Activated CD8-positive, alpha-beta memory T cell treated with anti-CD3 and anti-CD28 coated beads, Interleukin-2, amount 10 ng/mL, durations not matched to agents 7 days and 5 days (primary cell): ENCODE data around the gene LRRC46. TPM values are rescaled to one million over a fixed set of nuclear protein-coding genes. Genes with fewer than 3 reads are reported as not detected.

ENCODE experiments used
- ATAC-seq: fragments of 150-1000 bp; cut with Tn5 transposase; one replicate; pipeline ENCODE4 v1.10.0; 2021; ENCODE audit warnings: moderate library complexity
- CTCF ChIA-PET: fragments of 350-600 bp; sonication (Branson Sonifier 250); formaldehyde crosslinking; loops from one replicate; lab custom pipeline; 2021; ENCODE audit warnings: antibody characterized with exemption; lab: Charles Lee
- DNase-seq: peaks from one replicate; pipeline ENCODE4 v3.0.0-alpha.2; 2020
- H3K27ac Mint-ChIP-seq: one replicate; pipeline ENCODE4 v1.8.0; 2021; ENCODE audit warnings: mild to moderate bottlenecking, mixed read lengths
- H3K27me3 Mint-ChIP-seq: one replicate; pipeline ENCODE4 v1.8.0; 2021; ENCODE audit warnings: mixed read lengths
- H3K36me3 Mint-ChIP-seq: one replicate; pipeline ENCODE4 v1.8.0; 2021; ENCODE audit warnings: mild to moderate bottlenecking, mixed read lengths
- H3K4me1 Mint-ChIP-seq: one replicate; pipeline ENCODE4 v1.8.0; 2021; ENCODE audit warnings: mixed read lengths
- H3K4me3 Mint-ChIP-seq: one replicate; pipeline ENCODE4 v1.8.0; 2021; ENCODE audit warnings: mild to moderate bottlenecking, moderate library complexity, mixed read lengths
- H3K9me3 Mint-ChIP-seq: one replicate; pipeline ENCODE4 v1.8.0; 2022; ENCODE audit warnings: low read depth, mixed read lengths
- total RNA-seq, 2 experiments: library from RNA; stranded (reverse); gene quantifications; one replicate each; pipeline ENCODE4 v1.2.3, GENCODE V29; 2021

Gene LRRC46
- total RNA-seq, 2 experiments from 2014 or later, result 0.14 to 0.44 TPM

GRCh38 chr17:47822785-47823184, 8.7 kb upstream of the LRRC46 start:
- no peaks in the 10 kb centered on the region for H3K27me3 Mint-ChIP-seq
- no peak for ATAC-seq
- peaks cover 32% of the 10 kb centered on the region for H3K36me3 Mint-ChIP-seq

GRCh38 chr17:47823519-47823918, 8.0 kb upstream of the LRRC46 start:
- no peak for DNase-seq
- H3K27me3 Mint-ChIP-seq, result no peaks in the 10 kb centered on the region
- no peak overlapping the region for H3K4me3 Mint-ChIP-seq
- H3K9me3 Mint-ChIP-seq, result no peaks in the 10 kb centered on the region
- ATAC-seq, result no peak
- peaks cover 31% of the 10 kb centered on the region for H3K4me1 Mint-ChIP-seq
- CTCF ChIA-PET, result interaction anchor here (2.9 kb wide), 1 partner anchor 7 kb away, joined by 17 read pairs; the partner anchor contains the start of genes LRRC46 and MRPL10
- H3K27ac Mint-ChIP-seq, result no peak overlapping the region
- H3K36me3 Mint-ChIP-seq, result peaks cover 36% of the 10 kb centered on the region

More at GRCh38 chr17:47822785-47823184, 8.7 kb upstream of the LRRC46 start:
- Mint-ChIP-seq H3K27ac (peak overlapping the region; percentile 83), H3K9me3 (no peaks in the 10 kb centered on the region), H3K4me1 (peaks cover 27% of the 10 kb centered on the region), H3K4me3 (no peak overlapping the region)
- DNase-seq, result no peak
- CTCF ChIA-PET, result interaction anchor here (1.4 to 2.9 kb wide), 5 partner anchors 8 to 68 kb away, joined by 5 to 17 read pairs (median 10); partner anchors contain the start of genes LRRC46, MRPL10 and SCRN2

GRCh38 chr17:47829870-47830269, 1.6 kb upstream of the LRRC46 start:
- DNase-seq, result peak; percentile 90
- H3K9me3 Mint-ChIP-seq, result no peaks in the 10 kb centered on the region
- no peaks in the 10 kb centered on the region for H3K27me3 Mint-ChIP-seq
- peak overlapping the region; percentile 97 for H3K27ac Mint-ChIP-seq
- H3K4me1 Mint-ChIP-seq, result peaks cover 47% of the 10 kb centered on the region
- CTCF ChIA-PET, result interaction anchor here (1.2 to 5.8 kb wide), 5 partner anchors 8 to 113 kb away, joined by 3 to 58 read pairs (median 7); partner anchors contain the start of genes OSBPL7 and SCRN2
- H3K4me3 Mint-ChIP-seq, result peak overlapping the region; percentile 97
- peak; percentile 75 for ATAC-seq
- H3K36me3 Mint-ChIP-seq, result peaks cover 34% of the 10 kb centered on the region

- peaks cover 51% of the 10 kb centered on the region for H3K4me1 Mint-ChIP-seq
- DNase-seq, result no peak
- H3K27me3 Mint-ChIP-seq, result no peaks in the 10 kb centered on the region
- H3K9me3 Mint-ChIP-seq, result no peaks in the 10 kb centered on the region
- peak overlapping the region; percentile 97 for H3K27ac Mint-ChIP-seq
- peaks cover 31% of the 10 kb centered on the region for H3K36me3 Mint-ChIP-seq
- no peak for ATAC-seq
- H3K4me3 Mint-ChIP-seq, result peak overlapping the region; percentile 97
- CTCF ChIA-PET, result interaction anchor here (0.6 to 5.8 kb wide), 13 partner anchors 8 to 196 kb away, joined by 3 to 58 read pairs (median 5); partner anchors contain the start of genes CDK5RAP3, OSBPL7, SCRN2 and SP2
These were observed 971 bp upstream of the LRRC46 start for GRCh38 chr17:47830396-47831002.

GRCh38 chr17:47831934-47832327, 461 bp downstream of the LRRC46 start:
- Mint-ChIP-seq H3K4me3 (peak overlapping the region; percentile 97), H3K27me3 (no peaks in the 10 kb centered on the region), H3K9me3 (no peaks in the 10 kb centered on the region), H3K4me1 (peaks cover 58% of the 10 kb centered on the region), H3K27ac (peak overlapping the region; percentile 97), H3K36me3 (peaks cover 21% of the 10 kb centered on the region)
- CTCF ChIA-PET, result interaction anchor here (1.0 to 5.8 kb wide), 10 partner anchors 10 to 195 kb away, joined by 3 to 58 read pairs (median 4); partner anchors contain the start of genes CDK5RAP3, OSBPL7, SCRN2 and TBX21
- DNase-seq, result no peak
- no peak for ATAC-seq

GRCh38 chr17:47834756-47835155, 3.3 kb downstream of the LRRC46 start:
- no peak overlapping the region for H3K4me3 Mint-ChIP-seq
- ATAC-seq (no peak), DNase-seq (no peak)
- H3K9me3 Mint-ChIP-seq, result no peaks in the 10 kb centered on the region
- peak overlapping the region; percentile 17 for H3K27ac Mint-ChIP-seq
- CTCF ChIA-PET, result interaction anchor here (0.8 to 1.3 kb wide), 4 partner anchors 8 to 184 kb away, joined by 3 read pairs; partner anchors contain the start of gene SP6
- peaks cover 6% of the 10 kb centered on the region for H3K36me3 Mint-ChIP-seq
- no peaks in the 10 kb centered on the region for H3K27me3 Mint-ChIP-seq
- H3K4me1 Mint-ChIP-seq, result peaks cover 47% of the 10 kb centered on the region

GRCh38 chr17:47836601-47837000, 5.1 kb downstream of the LRRC46 start:
- Mint-ChIP-seq H3K4me1 (peaks cover 50% of the 10 kb centered on the region), H3K27ac (no peak overlapping the region), H3K4me3 (no peak overlapping the region), H3K9me3 (no peaks in the 10 kb centered on the region), H3K36me3 (no peaks in the 10 kb centered on the region), H3K27me3 (no peaks in the 10 kb centered on the region)
- no peak for DNase-seq
- CTCF ChIA-PET, result interaction anchor here (1.5 to 3.4 kb wide), 3 partner anchors 15 to 113 kb away, joined by 4 to 20 read pairs (median 5); partner anchors contain the start of gene OSBPL7
- no peak for ATAC-seq

GRCh38 chr17:47837401-47838039, 6.0 kb downstream of the LRRC46 start:
- ATAC-seq, result no peak
- Mint-ChIP-seq H3K27ac (no peak overlapping the region), H3K4me3 (no peak overlapping the region), H3K4me1 (peaks cover 51% of the 10 kb centered on the region), H3K36me3 (no peaks in the 10 kb centered on the region), H3K9me3 (no peaks in the 10 kb centered on the region), H3K27me3 (no peaks in the 10 kb centered on the region)
- DNase-seq, result no peak
- CTCF ChIA-PET, result interaction anchor here (0.7 to 3.4 kb wide), 5 partner anchors 9 to 112 kb away, joined by 3 to 20 read pairs (median 4); partner anchors contain the start of gene OSBPL7

GRCh38 chr17:47838636-47839035, 7.2 kb downstream of the LRRC46 start:
- Mint-ChIP-seq H3K9me3 (no peaks in the 10 kb centered on the region), H3K27me3 (no peaks in the 10 kb centered on the region), H3K36me3 (no peaks in the 10 kb centered on the region), H3K4me3 (no peak overlapping the region), H3K4me1 (peaks cover 50% of the 10 kb centered on the region), H3K27ac (no peak overlapping the region)
- no peak for ATAC-seq
- no peak for DNase-seq
- CTCF ChIA-PET, result interaction anchor here (1.9 to 3.4 kb wide), 2 partner anchors 52 to 111 kb away, joined by 4 to 20 read pairs; no protein-coding TSS in a partner anchor

GRCh38 chr17:47839071-47839470, 7.6 kb downstream of the LRRC46 start:
- Mint-ChIP-seq H3K27ac (no peak overlapping the region), H3K4me3 (no peak overlapping the region), H3K36me3 (no peaks in the 10 kb centered on the region), H3K27me3 (peaks cover 1% of the 10 kb centered on the region), H3K4me1 (peaks cover 50% of the 10 kb centered on the region), H3K9me3 (no peaks in the 10 kb centered on the region)
- ATAC-seq (no peak), DNase-seq (no peak)
- CTCF ChIA-PET, result interaction anchor here (5.7 to 14.0 kb wide), 2 partner anchors 9 to 53 kb away, joined by 58 to 365 read pairs; partner anchors contain the start of genes LRRC46, MRPL10 and SP2

- Mint-ChIP-seq H3K9me3 (no peaks in the 10 kb centered on the region), H3K27ac (peak overlapping the region; percentile 45), H3K4me3 (peak overlapping the region; percentile 96), H3K4me1 (peaks cover 41% of the 10 kb centered on the region), H3K36me3 (no peaks in the 10 kb centered on the region), H3K27me3 (peaks cover 12% of the 10 kb centered on the region)
- DNase-seq (no peak), ATAC-seq (no peak)
- CTCF ChIA-PET, result interaction anchor here (0.6 to 14.0 kb wide), 18 partner anchors 10 to 291 kb away, joined by 3 to 365 read pairs (median 10); partner anchors contain the start of genes CDK5RAP3, LRRC46, MRPL10 and OSBPL7
These were observed 8.7 kb downstream of the LRRC46 start for GRCh38 chr17:47840001-47840741.

GRCh38 chr17:47840742-47841487, 9.4 kb downstream of the LRRC46 start, which contains the start of gene SCRN2:
SCRN2 (minus strand) TSS chr17:47841273; CDS start chr17:47840843, 430 bp downstream.
- Mint-ChIP-seq H3K27me3 (peaks cover 20% of the 10 kb centered on the region), H3K4me3 (peak within 1 kb of the TSS; percentile 96), H3K27ac (peak within 1 kb of the TSS; percentile 89), H3K36me3 (no peaks in the 10 kb centered on the region), H3K9me3 (no peaks in the 10 kb centered on the region), H3K4me1 (peaks cover 34% of the 10 kb centered on the region)
- peak; percentile 94 for ATAC-seq
- peak; percentile 93 for DNase-seq
- CTCF ChIA-PET, result interaction anchor here (0.6 to 14.0 kb wide), 31 partner anchors 9 to 290 kb away, joined by 3 to 365 read pairs (median 4); partner anchors contain the start of genes CDK5RAP3, LRRC46, MRPL10 and OSBPL7
